ENCODE data around the gene SLC25A38.

The SLC25A38 gene

DNA sequence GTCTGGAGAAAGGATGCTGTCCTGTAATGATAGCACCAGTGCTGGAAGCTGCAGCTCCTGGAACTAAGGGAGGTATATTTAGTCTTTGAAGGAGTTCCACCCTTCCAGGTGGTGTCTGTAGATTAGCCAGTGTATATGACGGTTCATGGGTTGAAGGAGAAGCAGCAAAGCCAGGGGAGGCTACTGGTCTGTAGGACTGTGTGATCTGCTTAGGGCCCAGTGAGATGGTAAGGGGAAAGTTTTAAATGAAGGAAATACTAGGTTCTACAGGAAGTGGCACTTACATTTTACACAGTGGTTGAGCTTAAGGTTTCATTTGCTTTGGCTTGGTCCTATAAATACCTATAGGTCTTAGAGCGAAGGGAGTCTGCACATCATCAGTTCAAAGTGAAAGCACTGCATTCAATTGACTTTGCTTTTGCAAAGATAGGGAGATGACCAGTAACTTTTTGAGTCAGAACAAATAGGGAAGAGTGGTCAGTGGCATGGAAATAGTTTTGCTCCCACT is 5.6 kb downstream of the SLC25A38 start:
- H3K4me1 ChIP-seq (ENCODE audit: control insufficient read depth, low read depth, low read length): peaks cover 4% of the 10 kb centered on the region
- H3K79me1 ChIP-seq (ENCODE audit: low read length): peaks cover 34% of the 10 kb centered on the region
- no peaks in the 10 kb centered on the region for H3K27me3 ChIP-seq (ENCODE audit: insufficient read depth, low read length, poor library complexity)
- no peak overlapping the region for H2BK120ac ChIP-seq (ENCODE audit: low read depth, low read length)
- H4K8ac ChIP-seq (ENCODE audit: low read depth, low read length): no peak overlapping the region
- H3K27ac ChIP-seq (ENCODE audit: low read depth, low read length): no peak overlapping the region
- H3K36me3 ChIP-seq (ENCODE audit: control insufficient read depth, insufficient read depth, low read length): no peaks in the 10 kb centered on the region
- H3K18ac ChIP-seq (ENCODE audit: low read length): no peak overlapping the region
- no peak overlapping the region for H3K23ac ChIP-seq (ENCODE audit: low read length)
- no peak overlapping the region for H2BK5ac ChIP-seq (ENCODE audit: low read length)
- H3K4ac ChIP-seq (ENCODE audit: low read depth, low read length): no peak overlapping the region
- no peak overlapping the region for H3K9ac ChIP-seq (ENCODE audit: low read length)
- no peak overlapping the region for H4K5ac ChIP-seq (ENCODE audit: low read length)
- no peak overlapping the region for H2BK15ac ChIP-seq (replicated peaks; ENCODE audit: low read depth)
- H2AK5ac ChIP-seq (ENCODE audit: low read length): no peak overlapping the region
- WGBS (ENCODE audit: extremely low coverage, insufficient coverage, low lambda C conversion rate): no CpG with 5 or more reads among the region's 2 CpGs
- no peak for DNase-seq
- no peak overlapping the region for H3K56ac ChIP-seq (ENCODE audit: low read length)
- no peak overlapping the region for H3K4me2 ChIP-seq (ENCODE audit: low read length)
- H3K79me2 ChIP-seq (ENCODE audit: control insufficient read depth, insufficient read depth, low read length): peaks cover 54% of the 10 kb centered on the region
- H3K4me3 ChIP-seq (ENCODE audit: low read length): no peak overlapping the region

GRCh38 chr3:39390181-39390580 is 7.0 kb downstream of the SLC25A38 start:
- no peaks in the 10 kb centered on the region for H3K36me3 ChIP-seq (ENCODE audit: control insufficient read depth, insufficient read depth, low read length)
- DNase-seq: no peak

DNA sequence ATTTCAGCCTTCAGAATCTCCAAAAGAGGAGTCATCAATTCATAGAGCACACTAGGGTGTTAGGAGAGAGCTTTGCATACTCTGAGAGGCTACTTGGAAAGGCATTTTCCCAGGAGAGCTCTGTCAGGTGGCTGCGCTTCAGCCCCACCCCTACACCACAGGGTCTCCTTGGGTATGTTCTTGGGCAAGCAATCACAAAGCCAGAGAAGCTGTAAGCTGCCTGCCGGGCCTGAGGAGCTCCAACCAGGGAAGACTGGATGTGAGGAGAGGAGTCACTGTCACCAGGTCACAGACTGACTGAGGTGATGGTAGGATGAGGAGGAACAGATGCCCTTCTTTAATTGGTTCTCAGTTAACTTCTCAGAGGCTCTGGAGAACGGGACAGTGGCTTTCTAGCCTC is 13.5 kb downstream of the SLC25A38 start:
- WGBS (ENCODE audit: extremely low coverage, insufficient coverage, low lambda C conversion rate): no CpG with 5 or more reads among the region's 3 CpGs
- no peak overlapping the region for H3K18ac ChIP-seq (ENCODE audit: low read length)
- no peaks in the 10 kb centered on the region for H3K4me1 ChIP-seq (ENCODE audit: control insufficient read depth, low read depth, low read length)
- no peak for DNase-seq
- no peaks in the 10 kb centered on the region for H3K27me3 ChIP-seq (ENCODE audit: insufficient read depth, low read length, poor library complexity)
- H3K4ac ChIP-seq (ENCODE audit: low read depth, low read length): no peak overlapping the region
- no peak overlapping the region for H3K4me3 ChIP-seq (ENCODE audit: low read length)
- H4K8ac ChIP-seq (ENCODE audit: low read depth, low read length): no peak overlapping the region
- no peak overlapping the region for H3K4me2 ChIP-seq (ENCODE audit: low read length)
- no peaks in the 10 kb centered on the region for H3K79me1 ChIP-seq (ENCODE audit: low read length)
- no peak overlapping the region for H2AK5ac ChIP-seq (ENCODE audit: low read length)
- H3K23ac ChIP-seq (ENCODE audit: low read length): no peak overlapping the region
- H3K79me2 ChIP-seq (ENCODE audit: control insufficient read depth, insufficient read depth, low read length): no peaks in the 10 kb centered on the region
- H2BK5ac ChIP-seq (ENCODE audit: low read length): no peak overlapping the region
- H3K9ac ChIP-seq (ENCODE audit: low read length): no peak overlapping the region
- H3K36me3 ChIP-seq (ENCODE audit: control insufficient read depth, insufficient read depth, low read length): no peaks in the 10 kb centered on the region
- no peak overlapping the region for H4K5ac ChIP-seq (ENCODE audit: low read length)
- no peak overlapping the region for H2BK15ac ChIP-seq (replicated peaks; ENCODE audit: low read depth)
- no peak overlapping the region for H2BK120ac ChIP-seq (ENCODE audit: low read depth, low read length)
- H3K56ac ChIP-seq (ENCODE audit: low read length): no peak overlapping the region
- H3K27ac ChIP-seq (ENCODE audit: low read depth, low read length): no peak overlapping the region

More at GRCh38 chr3:39390181-39390580, 7.0 kb downstream of the SLC25A38 start:
- no peak overlapping the region for H3K9ac ChIP-seq (ENCODE audit: low read length)
- H3K4me2 ChIP-seq (ENCODE audit: low read length): no peak overlapping the region
- peaks cover 43% of the 10 kb centered on the region for H3K79me2 ChIP-seq (ENCODE audit: control insufficient read depth, insufficient read depth, low read length)
- H2BK5ac ChIP-seq (ENCODE audit: low read length): no peak overlapping the region
- H4K5ac ChIP-seq (ENCODE audit: low read length): no peak overlapping the region
- H3K23ac ChIP-seq (ENCODE audit: low read length): no peak overlapping the region
- H3K79me1 ChIP-seq (ENCODE audit: low read length): peaks cover 34% of the 10 kb centered on the region
- no peak overlapping the region for H3K56ac ChIP-seq (ENCODE audit: low read length)
- H4K8ac ChIP-seq (ENCODE audit: low read depth, low read length): no peak overlapping the region
- H2BK120ac ChIP-seq (ENCODE audit: low read depth, low read length): no peak overlapping the region
- H3K27ac ChIP-seq (ENCODE audit: low read depth, low read length): no peak overlapping the region
- H2AK5ac ChIP-seq (ENCODE audit: low read length): no peak overlapping the region
- H3K18ac ChIP-seq (ENCODE audit: low read length): no peak overlapping the region
- H3K4me3 ChIP-seq (ENCODE audit: low read length): no peak overlapping the region
- H3K4ac ChIP-seq (ENCODE audit: low read depth, low read length): no peak overlapping the region
- H3K27me3 ChIP-seq (ENCODE audit: insufficient read depth, low read length, poor library complexity): no peaks in the 10 kb centered on the region
- WGBS (ENCODE audit: extremely low coverage, insufficient coverage, low lambda C conversion rate): no CpG with 5 or more reads among the region's 4 CpGs
- H2BK15ac ChIP-seq (replicated peaks; ENCODE audit: low read depth): no peak overlapping the region
- peaks cover 4% of the 10 kb centered on the region for H3K4me1 ChIP-seq (ENCODE audit: control insufficient read depth, low read depth, low read length)

- H3K79me1 ChIP-seq (ENCODE audit: low read length): no peaks in the 10 kb centered on the region
- no peak overlapping the region for H2BK120ac ChIP-seq (ENCODE audit: low read depth, low read length)
- H3K4me1 ChIP-seq (ENCODE audit: control insufficient read depth, low read depth, low read length): no peaks in the 10 kb centered on the region
- H2BK5ac ChIP-seq (ENCODE audit: low read length): no peak overlapping the region
- no peak overlapping the region for H3K9ac ChIP-seq (ENCODE audit: low read length)
- no peak overlapping the region for H3K18ac ChIP-seq (ENCODE audit: low read length)
- no peak overlapping the region for H2BK15ac ChIP-seq (replicated peaks; ENCODE audit: low read depth)
- no peak overlapping the region for H2AK5ac ChIP-seq (ENCODE audit: low read length)
- no peak overlapping the region for H3K56ac ChIP-seq (ENCODE audit: low read length)
- H3K4ac ChIP-seq (ENCODE audit: low read depth, low read length): no peak overlapping the region
- H3K27ac ChIP-seq (ENCODE audit: low read depth, low read length): no peak overlapping the region
- no peaks in the 10 kb centered on the region for H3K36me3 ChIP-seq (ENCODE audit: control insufficient read depth, insufficient read depth, low read length)
- WGBS (ENCODE audit: extremely low coverage, insufficient coverage, low lambda C conversion rate): no CpG with 5 or more reads among the region's 4 CpGs
- H4K8ac ChIP-seq (ENCODE audit: low read depth, low read length): no peak overlapping the region
- no peak overlapping the region for H4K5ac ChIP-seq (ENCODE audit: low read length)
- no peak overlapping the region for H3K4me2 ChIP-seq (ENCODE audit: low read length)
- H3K23ac ChIP-seq (ENCODE audit: low read length): no peak overlapping the region
- no peak overlapping the region for H3K4me3 ChIP-seq (ENCODE audit: low read length)
- DNase-seq: no peak
- no peaks in the 10 kb centered on the region for H3K27me3 ChIP-seq (ENCODE audit: insufficient read depth, low read length, poor library complexity)
- no peaks in the 10 kb centered on the region for H3K79me2 ChIP-seq (ENCODE audit: control insufficient read depth, insufficient read depth, low read length)
Measured at GRCh38 chr3:39398700-39399099, 15.5 kb downstream of the SLC25A38 start.

- no peak overlapping the region for H3K4me2 ChIP-seq (ENCODE audit: low read length)
- H3K23ac ChIP-seq (ENCODE audit: low read length): no peak overlapping the region
- H3K79me2 ChIP-seq (ENCODE audit: control insufficient read depth, insufficient read depth, low read length): peaks cover 4% of the 10 kb centered on the region
- H4K8ac ChIP-seq (ENCODE audit: low read depth, low read length): no peak overlapping the region
- no peak overlapping the region for H3K56ac ChIP-seq (ENCODE audit: low read length)
- H2BK120ac ChIP-seq (ENCODE audit: low read depth, low read length): no peak overlapping the region
- H3K18ac ChIP-seq (ENCODE audit: low read length): no peak overlapping the region
- H3K4me1 ChIP-seq (ENCODE audit: control insufficient read depth, low read depth, low read length): peaks cover 2% of the 10 kb centered on the region
- no peak overlapping the region for H3K4ac ChIP-seq (ENCODE audit: low read depth, low read length)
- WGBS (ENCODE audit: extremely low coverage, insufficient coverage, low lambda C conversion rate): no CpG with 5 or more reads among the region's 2 CpGs
- H3K27ac ChIP-seq (ENCODE audit: low read depth, low read length): no peak overlapping the region
- H3K4me3 ChIP-seq (ENCODE audit: low read length): no peak overlapping the region
- no peak overlapping the region for H2BK15ac ChIP-seq (replicated peaks; ENCODE audit: low read depth)
- no peak for DNase-seq
- no peak overlapping the region for H2BK5ac ChIP-seq (ENCODE audit: low read length)
- H2AK5ac ChIP-seq (ENCODE audit: low read length): no peak overlapping the region
- no peaks in the 10 kb centered on the region for H3K36me3 ChIP-seq (ENCODE audit: control insufficient read depth, insufficient read depth, low read length)
- H4K5ac ChIP-seq (ENCODE audit: low read length): no peak overlapping the region
- no peak overlapping the region for H3K9ac ChIP-seq (ENCODE audit: low read length)
- no peaks in the 10 kb centered on the region for H3K27me3 ChIP-seq (ENCODE audit: insufficient read depth, low read length, poor library complexity)
- H3K79me1 ChIP-seq (ENCODE audit: low read length): no peaks in the 10 kb centered on the region
Measured at GRCh38 chr3:39401983-39402382, 18.8 kb downstream of the SLC25A38 start.

All from mesendoderm (in vitro differentiated cells).